HEK293 (cell line): ENCODE measurements around the gene CFAP20.

Experiments
- KLF9 ChIP-seq: fragments of 450-650 bp; formaldehyde crosslinking; IDR thresholded peaks from 2 replicates; pipeline ENCODE4 v1.5.1; 2016; ENCODE audit warnings: missing biosample characterization, missing genetic modification characterization, low read depth
- SP3 ChIP-seq: fragments of 450-650 bp; formaldehyde crosslinking; IDR thresholded peaks from 2 replicates; pipeline ENCODE4 v1.5.1; 2016; ENCODE audit warnings: missing biosample characterization, missing genetic modification characterization
- TCF7L2 ChIP-seq: IDR thresholded peaks from 2 replicates; pipeline ENCODE4 v1.6.1; 2011; ENCODE audit warnings: low read depth, mild to moderate bottlenecking, inconsistent platforms, low read length, moderate library complexity, borderline replicate concordance
- YY1 ChIP-seq: fragments of 450-650 bp; formaldehyde crosslinking; IDR thresholded peaks from 2 replicates; pipeline ENCODE4 v1.5.1; 2018; ENCODE audit warnings: missing biosample characterization, missing genetic modification characterization
- ZBTB7A ChIP-seq: fragments of 450-650 bp; formaldehyde crosslinking; IDR thresholded peaks from 2 replicates; pipeline ENCODE4 v1.5.1; 2016; ENCODE audit warnings: low read depth, missing biosample characterization, missing genetic modification characterization
- ZNF112 ChIP-seq: fragments of 450-650 bp; formaldehyde crosslinking; IDR thresholded peaks from 2 replicates; pipeline ENCODE4 v1.5.0; 2017; ENCODE audit warnings: missing biosample characterization, missing genetic modification characterization
- ZNF362 ChIP-seq: fragments of 450-650 bp; formaldehyde crosslinking; IDR thresholded peaks from 2 replicates; pipeline ENCODE4 v1.5.1; 2016; ENCODE audit warnings: missing biosample characterization, missing genetic modification characterization
- ZNF664 ChIP-seq: fragments of 450-650 bp; formaldehyde crosslinking; IDR thresholded peaks from 2 replicates; pipeline ENCODE4 v1.5.1; 2016; ENCODE audit warnings: missing biosample characterization, missing genetic modification characterization
- TF ChIP-seq, protein P1 (sequence below): fragments of 450-650 bp; formaldehyde crosslinking; IDR thresholded peaks from 2 replicates; pipeline ENCODE4 v1.5.1; 2016; ENCODE audit warnings: missing biosample characterization, missing genetic modification characterization
- TF ChIP-seq, protein P2 (sequence below): fragments of 450-650 bp; formaldehyde crosslinking; IDR thresholded peaks from 2 replicates; pipeline ENCODE4 v1.5.1; 2016; ENCODE audit warnings: missing biosample characterization, missing genetic modification characterization, low read depth

DNA sequence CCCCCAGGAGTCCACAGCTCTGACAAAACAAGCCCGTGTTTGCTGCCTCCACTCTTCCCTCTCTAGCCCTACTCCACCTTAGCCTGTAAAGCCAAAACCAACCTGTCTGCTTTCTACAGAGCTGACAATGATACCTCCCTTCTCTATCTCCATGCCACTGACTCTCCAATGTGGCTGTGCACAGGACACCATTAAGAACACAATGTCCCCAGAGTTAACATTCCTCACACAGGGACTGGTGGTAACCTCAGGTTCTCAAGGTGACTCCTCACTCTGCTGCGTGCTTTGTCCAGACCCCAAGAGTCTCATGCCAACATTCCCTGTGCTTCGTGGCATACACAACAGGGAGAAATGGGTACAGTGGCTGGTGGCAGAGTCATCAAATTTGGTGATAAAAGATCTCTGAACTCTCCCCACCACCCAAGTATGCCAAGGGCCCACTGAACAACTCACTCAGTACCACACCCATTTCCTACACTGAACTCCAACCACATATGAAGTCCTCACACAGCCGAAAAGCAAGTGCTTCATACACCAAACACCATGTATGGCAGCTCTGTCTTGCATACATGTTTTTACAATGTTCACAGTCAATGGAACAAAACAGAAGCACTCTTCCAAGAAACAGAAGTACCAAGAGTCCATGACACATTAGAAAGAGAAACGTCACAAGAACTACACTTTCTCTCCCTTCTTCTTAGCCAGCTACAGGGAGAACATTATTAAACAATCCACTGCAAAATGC, 47.6 kb upstream of the CFAP20 start:
- TF ChIP-seq ZBTB7A: no peak
- TF ChIP-seq TCF7L2: no peak
- TF ChIP-seq, protein P1, sequence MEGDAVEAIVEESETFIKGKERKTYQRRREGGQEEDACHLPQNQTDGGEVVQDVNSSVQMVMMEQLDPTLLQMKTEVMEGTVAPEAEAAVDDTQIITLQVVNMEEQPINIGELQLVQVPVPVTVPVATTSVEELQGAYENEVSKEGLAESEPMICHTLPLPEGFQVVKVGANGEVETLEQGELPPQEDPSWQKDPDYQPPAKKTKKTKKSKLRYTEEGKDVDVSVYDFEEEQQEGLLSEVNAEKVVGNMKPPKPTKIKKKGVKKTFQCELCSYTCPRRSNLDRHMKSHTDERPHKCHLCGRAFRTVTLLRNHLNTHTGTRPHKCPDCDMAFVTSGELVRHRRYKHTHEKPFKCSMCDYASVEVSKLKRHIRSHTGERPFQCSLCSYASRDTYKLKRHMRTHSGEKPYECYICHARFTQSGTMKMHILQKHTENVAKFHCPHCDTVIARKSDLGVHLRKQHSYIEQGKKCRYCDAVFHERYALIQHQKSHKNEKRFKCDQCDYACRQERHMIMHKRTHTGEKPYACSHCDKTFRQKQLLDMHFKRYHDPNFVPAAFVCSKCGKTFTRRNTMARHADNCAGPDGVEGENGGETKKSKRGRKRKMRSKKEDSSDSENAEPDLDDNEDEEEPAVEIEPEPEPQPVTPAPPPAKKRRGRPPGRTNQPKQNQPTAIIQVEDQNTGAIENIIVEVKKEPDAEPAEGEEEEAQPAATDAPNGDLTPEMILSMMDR (tag by site-specific recombination): no peak
- TF ChIP-seq ZNF664: no peak
- TF ChIP-seq, protein P2, sequence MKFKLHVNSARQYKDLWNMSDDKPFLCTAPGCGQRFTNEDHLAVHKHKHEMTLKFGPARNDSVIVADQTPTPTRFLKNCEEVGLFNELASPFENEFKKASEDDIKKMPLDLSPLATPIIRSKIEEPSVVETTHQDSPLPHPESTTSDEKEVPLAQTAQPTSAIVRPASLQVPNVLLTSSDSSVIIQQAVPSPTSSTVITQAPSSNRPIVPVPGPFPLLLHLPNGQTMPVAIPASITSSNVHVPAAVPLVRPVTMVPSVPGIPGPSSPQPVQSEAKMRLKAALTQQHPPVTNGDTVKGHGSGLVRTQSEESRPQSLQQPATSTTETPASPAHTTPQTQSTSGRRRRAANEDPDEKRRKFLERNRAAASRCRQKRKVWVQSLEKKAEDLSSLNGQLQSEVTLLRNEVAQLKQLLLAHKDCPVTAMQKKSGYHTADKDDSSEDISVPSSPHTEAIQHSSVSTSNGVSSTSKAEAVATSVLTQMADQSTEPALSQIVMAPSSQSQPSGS (tag by site-specific recombination): no peak
- no peak for TF ChIP-seq KLF9 (tag by site-specific recombination)
- no peak for TF ChIP-seq ZNF362 (tag by site-specific recombination)
- TF ChIP-seq ZNF112 (tag by site-specific recombination): no peak
- TF ChIP-seq SP3 (tag by site-specific recombination): no peak
- no peak for TF ChIP-seq YY1 (tag by site-specific recombination)
